Prostate gland (tissue), 2 donors: ENCODE results near the gene MRGPRX2.

Source experiments
- CTCF ChIP-seq, 4 experiments: fragments of 200-600 bp in 2 of 4; fragments of 450-650 bp in 2 of 4; sonication (generic) in 2 of 4; IDR thresholded peaks; 1 replicate in 3 of 4; 2 replicates in 1 of 4; pipeline ENCODE4 v1.5.1; 2016 to 2019; ENCODE audit warnings: antibody characterized with exemption in 4 of 4, mild to moderate bottlenecking in 2 of 4, moderate library complexity in 2 of 4
- POLR2A ChIP-seq: fragments of 450-650 bp; IDR thresholded peaks from one replicate; pipeline ENCODE4 v1.6.1; 2016; ENCODE audit warnings: antibody characterized with exemption, mild to moderate bottlenecking
- POLR2AphosphoS5 ChIP-seq: sonication (generic); formaldehyde crosslinking; IDR thresholded peaks from one replicate; pipeline ENCODE4 v1.6.1; 2017; ENCODE audit warnings: antibody characterized with exemption

- no peak for TF ChIP-seq POLR2A
- no peak for TF ChIP-seq CTCF (IDR thresholded peaks at IDR 0.05)
- TF ChIP-seq POLR2AphosphoS5 = no peak
Measured at GRCh38 chr11:19100885-19101284, 40.4 kb upstream of the MRGPRX2 start.
